HCT116 (cell line): ENCODE data around the gene CBX5.

Experiments used
- TF ChIP-seq, protein P1 (sequence below), 3 experiments: fragments of 200-600 bp in 1 of 3; sonication (generic) in 1 of 3; IDR thresholded peaks in 2 of 3; conservative IDR thresholded peaks in 1 of 3; 2 replicates each; pipeline ENCODE4 v1.5.1; 2012 to 2017; ENCODE audit warnings: low read depth in 2 of 3, low read length in 2 of 3, antibody characterized with exemption in 1 of 3, borderline replicate concordance in 1 of 3, control low read depth in 1 of 3, mild to moderate bottlenecking in 1 of 3, mixed read lengths in 1 of 3, mixed run types in 1 of 3, moderate library complexity in 1 of 3; ENCODE audit not compliant: insufficient read depth in 1 of 3
- TF ChIP-seq, protein P2 (sequence below): IDR thresholded peaks from 2 replicates; pipeline ENCODE4 v1.6.1; 2012; ENCODE audit warnings: low read depth

DNA sequence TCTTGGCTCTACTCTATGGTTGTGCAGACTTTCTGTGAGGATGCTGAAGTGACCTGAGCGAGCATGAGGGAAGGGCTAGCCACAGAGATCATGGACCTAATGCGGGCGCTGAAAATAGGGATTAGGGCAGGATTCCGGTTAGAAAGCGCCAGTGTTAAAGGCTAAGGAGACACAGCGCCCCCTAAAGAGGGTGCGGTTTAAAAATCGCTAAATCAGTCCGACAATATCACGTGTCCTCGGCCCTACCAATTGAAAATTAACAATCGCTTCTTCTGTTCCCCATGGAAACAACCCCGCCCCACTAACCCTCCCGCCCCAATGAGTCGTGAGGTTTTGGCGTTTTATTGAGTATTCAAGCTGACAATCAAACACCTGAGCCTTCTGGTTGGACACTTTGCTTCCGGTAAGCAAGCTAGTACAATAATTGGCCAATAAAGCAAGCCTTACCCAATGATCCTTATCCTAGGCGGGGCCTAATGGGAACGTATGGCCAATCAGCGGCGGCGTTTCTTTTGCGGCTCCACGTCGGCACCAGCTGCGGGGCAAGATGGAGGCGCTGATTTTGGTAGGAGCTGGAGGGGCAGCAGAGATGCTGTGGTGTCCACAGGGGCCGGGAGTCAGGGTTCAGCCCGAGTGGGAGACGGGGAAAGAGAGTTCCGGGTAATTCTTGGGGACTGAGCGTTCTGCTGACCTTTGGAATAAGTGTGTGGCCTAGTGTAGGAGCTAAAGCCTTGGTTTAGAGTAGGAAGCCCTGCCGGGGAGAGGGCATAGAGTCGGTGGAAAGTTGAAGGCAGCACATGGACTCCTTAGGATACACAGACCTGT is 44.9 kb upstream of the CBX5 start, which contains the start of gene COPZ1:
- TF ChIP-seq, protein P1, sequence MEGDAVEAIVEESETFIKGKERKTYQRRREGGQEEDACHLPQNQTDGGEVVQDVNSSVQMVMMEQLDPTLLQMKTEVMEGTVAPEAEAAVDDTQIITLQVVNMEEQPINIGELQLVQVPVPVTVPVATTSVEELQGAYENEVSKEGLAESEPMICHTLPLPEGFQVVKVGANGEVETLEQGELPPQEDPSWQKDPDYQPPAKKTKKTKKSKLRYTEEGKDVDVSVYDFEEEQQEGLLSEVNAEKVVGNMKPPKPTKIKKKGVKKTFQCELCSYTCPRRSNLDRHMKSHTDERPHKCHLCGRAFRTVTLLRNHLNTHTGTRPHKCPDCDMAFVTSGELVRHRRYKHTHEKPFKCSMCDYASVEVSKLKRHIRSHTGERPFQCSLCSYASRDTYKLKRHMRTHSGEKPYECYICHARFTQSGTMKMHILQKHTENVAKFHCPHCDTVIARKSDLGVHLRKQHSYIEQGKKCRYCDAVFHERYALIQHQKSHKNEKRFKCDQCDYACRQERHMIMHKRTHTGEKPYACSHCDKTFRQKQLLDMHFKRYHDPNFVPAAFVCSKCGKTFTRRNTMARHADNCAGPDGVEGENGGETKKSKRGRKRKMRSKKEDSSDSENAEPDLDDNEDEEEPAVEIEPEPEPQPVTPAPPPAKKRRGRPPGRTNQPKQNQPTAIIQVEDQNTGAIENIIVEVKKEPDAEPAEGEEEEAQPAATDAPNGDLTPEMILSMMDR (IDR thresholded peaks at IDR 0.05 in 2 of 3, conservative IDR thresholded peaks at IDR 0.05 in 1 of 3; ENCODE audit: borderline replicate concordance in 1 of 3, insufficient read depth in 1 of 3, low read depth in 2 of 3, low read length in 2 of 3) = peak; percentile 79 to 85 (median 79)
- TF ChIP-seq, protein P2, sequence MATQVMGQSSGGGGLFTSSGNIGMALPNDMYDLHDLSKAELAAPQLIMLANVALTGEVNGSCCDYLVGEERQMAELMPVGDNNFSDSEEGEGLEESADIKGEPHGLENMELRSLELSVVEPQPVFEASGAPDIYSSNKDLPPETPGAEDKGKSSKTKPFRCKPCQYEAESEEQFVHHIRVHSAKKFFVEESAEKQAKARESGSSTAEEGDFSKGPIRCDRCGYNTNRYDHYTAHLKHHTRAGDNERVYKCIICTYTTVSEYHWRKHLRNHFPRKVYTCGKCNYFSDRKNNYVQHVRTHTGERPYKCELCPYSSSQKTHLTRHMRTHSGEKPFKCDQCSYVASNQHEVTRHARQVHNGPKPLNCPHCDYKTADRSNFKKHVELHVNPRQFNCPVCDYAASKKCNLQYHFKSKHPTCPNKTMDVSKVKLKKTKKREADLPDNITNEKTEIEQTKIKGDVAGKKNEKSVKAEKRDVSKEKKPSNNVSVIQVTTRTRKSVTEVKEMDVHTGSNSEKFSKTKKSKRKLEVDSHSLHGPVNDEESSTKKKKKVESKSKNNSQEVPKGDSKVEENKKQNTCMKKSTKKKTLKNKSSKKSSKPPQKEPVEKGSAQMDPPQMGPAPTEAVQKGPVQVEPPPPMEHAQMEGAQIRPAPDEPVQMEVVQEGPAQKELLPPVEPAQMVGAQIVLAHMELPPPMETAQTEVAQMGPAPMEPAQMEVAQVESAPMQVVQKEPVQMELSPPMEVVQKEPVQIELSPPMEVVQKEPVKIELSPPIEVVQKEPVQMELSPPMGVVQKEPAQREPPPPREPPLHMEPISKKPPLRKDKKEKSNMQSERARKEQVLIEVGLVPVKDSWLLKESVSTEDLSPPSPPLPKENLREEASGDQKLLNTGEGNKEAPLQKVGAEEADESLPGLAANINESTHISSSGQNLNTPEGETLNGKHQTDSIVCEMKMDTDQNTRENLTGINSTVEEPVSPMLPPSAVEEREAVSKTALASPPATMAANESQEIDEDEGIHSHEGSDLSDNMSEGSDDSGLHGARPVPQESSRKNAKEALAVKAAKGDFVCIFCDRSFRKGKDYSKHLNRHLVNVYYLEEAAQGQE = no peak
